Right renal pelvis (tissue), 4 donors: ENCODE measurements around the gene TLE7. TPM values are rescaled to one million over a fixed set of nuclear protein-coding genes. Genes with fewer than 3 reads are reported as not detected.

Experiments
- DNase-seq, 4 donors: peaks; one replicate each; pipeline ENCODE4 v3.0.0-alpha.2; 2013; ENCODE audit warnings: low read depth in 4 of 4, low spot score in 3 of 4, missing footprints in 1 of 4
- polyA plus RNA-seq, 4 donors: library from polyadenylated mRNA; unstranded; fragments of 120-200 nt; gene quantifications; one replicate each; pipeline ENCODE4 v1.2.1, GENCODE V29; 2013; ENCODE audit not compliant: insufficient read length in 4 of 4

Gene TLE7
- polyA plus RNA-seq, 4 donors: 0.04 TPM; not detected in 3

DNA sequence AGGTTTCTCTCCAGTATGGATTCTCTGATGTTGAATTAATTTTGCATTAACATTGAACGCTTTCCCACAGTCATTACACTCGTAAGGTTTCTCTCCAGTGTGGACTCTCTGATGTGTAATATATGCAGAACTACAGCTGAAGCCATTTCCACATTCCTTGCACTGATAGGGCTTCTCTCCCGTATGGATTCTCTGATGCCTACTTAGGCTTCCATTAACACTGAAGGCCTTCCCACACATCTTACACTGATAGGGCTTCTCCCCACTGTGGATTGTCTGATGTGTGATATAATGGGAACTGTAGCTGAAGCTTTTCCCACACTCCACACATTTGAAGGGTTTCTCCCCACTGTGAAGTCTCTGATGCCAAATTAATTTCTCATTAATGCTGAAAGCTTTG, 7.2 kb upstream of the TLE7 start:
- DNase-seq: no peak

DNA sequence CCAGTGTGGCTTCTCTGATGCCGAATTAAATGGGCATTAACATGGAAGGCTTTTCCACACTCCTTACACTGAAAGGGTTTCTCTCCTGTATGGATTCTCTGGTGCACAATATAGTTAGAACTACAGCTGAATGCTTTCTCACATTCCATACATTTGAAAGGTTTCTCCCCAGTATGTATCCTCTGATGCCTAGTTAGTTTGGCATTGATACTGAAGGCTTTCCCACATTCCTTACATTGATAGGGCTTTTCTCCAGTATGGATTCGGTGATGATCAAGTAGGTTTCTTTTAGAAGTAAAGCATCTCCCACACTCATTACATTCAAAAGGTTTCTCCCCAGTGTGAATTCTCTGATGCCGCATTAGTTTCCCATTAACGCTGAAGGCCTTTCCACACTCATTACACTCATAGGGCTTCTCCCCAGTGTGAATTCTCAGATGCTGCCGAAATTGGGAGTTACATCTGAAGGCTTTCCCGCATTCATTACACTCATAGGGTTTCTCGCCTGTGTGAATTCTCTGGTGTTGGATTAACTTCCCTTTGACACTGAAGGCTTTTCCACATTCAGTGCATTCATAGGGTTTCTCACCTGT, 6.5 kb upstream of the TLE7 start:
- no peak for DNase-seq

DNA sequence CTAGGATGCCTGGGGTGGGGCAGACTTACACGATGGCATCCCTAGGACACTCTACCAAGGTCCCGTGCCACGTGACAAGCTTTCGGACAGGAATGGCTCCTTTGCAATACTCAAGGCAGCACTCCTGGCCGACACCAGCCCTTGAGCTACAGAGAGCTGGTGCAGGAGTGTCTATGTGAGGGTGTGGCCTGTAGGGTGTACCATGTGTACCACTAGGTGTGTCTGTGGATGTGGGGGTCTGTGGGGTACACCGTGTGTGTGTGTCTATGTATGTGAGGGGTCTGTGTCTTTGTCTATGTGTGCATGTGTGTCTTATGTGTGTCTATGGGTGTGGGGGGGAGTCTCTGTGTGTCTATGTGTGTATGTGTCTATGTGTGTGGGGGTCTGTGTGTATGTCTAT, 1.9 kb upstream of the TLE7 start:
- no peak for DNase-seq

DNA sequence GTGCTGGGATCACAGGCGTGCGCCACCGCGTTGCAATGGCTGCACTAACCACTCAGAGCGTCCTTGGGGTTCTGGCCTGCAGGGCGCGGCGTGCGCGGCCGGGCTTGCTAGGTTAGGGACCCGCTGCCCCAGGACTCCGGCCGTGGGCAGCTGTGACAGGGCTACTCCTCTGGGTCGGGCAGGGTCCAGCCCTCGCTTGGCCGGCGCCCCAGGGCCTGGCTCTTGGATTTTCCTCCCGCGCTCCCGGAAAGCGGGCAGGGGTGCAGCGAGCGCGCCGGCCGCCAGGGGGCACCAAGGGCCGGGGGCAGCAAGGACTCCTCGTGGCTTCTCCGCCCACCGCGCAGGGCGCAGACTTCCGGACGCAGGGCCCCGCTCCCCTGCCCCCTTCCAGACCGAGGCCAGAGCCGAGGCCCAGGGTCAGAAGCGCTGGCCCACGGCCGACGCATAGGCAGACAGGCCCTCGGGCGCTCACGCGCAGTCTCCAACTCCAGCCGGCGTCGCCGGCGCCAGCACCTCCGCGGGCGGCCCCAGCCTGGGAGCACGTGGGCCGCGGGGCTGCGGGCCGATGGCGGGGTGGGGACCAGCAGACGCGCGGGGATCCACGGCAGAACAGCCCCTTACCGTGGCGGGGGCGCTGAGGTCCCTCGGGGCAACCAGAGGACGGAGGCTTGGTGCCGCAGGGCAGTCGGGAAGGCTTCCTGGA, 355 bp downstream of the TLE7 start:
- no peak for DNase-seq

DNA sequence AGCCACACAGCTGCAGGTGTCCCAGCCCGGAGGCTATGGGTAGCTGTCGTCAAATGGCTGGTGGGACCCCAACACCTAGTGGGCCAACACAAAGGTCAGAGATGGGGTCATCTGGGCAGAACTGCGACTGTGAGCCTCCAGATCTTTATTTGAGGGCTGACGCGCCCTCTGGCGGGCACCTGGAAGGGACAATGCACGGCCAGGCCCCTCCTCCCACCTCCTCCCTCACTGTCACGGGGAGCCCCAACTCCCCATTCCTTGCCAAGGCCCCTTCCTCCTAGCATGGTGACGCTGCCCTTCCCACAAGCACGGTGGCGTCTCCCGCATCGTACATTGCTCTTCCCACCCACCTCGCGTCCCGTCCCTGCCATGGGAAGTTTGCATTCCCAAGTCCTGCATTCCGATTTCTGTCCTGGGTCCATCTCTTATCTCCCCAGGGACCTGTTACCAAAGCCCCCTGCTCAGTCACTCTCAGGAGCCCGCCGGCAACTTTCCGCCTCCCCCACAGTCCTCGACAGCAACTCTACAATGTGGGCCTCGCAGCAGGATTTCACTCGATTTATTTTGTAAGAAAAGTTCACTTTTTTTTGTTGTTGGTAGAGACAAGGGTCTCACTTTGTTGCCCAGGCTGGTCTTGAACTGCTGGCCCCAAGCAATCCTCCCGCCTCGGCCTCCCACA, 1.0 kb downstream of the TLE7 start:
- DNase-seq: no peak

DNA sequence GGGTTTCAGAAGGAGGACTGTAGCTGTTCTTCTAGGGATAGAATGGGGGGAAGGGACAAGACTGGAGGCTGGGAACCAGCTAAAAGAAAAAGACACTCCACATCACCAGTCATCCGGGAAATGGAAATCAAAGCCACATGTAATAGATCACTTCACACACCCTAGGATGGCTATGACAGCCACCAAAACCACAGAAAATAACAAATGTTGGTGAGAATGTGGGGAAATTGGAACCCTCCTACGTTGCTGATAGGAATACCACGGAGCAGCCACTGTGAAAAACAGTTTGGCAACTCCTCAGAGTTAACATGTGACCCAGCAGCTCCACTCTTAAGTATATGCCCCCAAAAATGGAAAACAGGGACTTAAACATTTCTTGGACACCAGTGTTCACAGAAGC, 2.3 kb downstream of the TLE7 start:
- no peak for DNase-seq

DNA sequence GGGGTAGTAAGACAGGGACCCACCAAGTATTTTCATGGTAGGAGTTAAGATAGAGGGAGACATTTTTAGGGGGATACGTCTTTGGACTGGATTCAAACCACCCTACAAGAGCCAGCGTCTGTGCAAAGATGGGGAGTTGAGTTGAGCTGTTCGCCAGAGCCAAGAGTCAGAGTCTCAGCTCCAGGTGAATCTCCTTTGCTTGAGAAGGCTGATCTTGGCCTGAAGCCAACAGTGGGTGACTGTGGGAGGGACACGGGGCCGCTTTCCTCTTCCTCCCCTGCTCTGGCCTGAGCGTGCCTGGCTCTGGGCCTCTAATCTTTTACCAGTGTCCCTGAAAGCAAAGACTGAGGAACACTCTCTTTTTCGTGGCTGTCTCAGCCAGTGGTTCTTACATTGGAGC, 5.4 kb downstream of the TLE7 start:
- DNase-seq: no peak

DNA sequence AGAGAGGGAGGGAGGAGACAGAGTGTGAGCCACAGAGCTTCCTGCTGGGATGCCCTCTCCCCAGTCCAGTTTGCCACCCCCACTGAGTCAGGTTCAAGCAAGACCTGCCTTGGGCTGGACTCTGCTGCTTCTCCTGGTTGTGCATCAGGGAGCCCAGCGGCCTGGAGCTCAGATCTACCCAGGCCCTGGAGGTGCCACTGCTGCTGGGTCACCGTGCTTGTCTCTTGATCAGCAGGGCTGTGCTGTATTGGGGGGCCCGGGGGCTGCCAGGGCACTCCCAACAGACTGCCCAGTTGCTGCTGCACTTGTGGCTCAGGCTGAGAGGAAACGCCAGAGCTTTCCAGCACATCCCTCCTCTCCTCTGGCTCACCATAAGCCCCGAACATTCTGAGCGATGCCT, 8.9 kb downstream of the TLE7 start:
- no peak for DNase-seq

DNA sequence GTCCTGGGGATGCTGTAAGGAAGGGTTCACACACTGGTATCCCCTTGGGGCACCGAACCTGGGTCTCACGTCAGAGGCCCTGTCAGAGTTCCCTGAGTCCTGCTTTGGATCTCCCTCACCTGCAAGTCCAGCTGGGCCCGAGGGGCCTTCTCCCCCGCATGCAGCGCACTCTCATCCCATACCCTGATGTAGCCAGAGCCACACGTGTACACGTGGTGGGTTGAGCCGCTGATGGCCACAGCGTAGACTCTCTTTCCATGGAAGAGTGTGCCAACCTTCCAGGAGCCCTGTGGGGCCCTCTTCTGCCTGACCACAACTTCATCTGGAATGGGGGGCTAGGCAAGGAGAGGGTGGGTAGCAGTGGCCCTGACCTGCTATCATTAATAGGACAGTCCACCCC, 9.9 kb downstream of the TLE7 start:
- no peak for DNase-seq

DNA sequence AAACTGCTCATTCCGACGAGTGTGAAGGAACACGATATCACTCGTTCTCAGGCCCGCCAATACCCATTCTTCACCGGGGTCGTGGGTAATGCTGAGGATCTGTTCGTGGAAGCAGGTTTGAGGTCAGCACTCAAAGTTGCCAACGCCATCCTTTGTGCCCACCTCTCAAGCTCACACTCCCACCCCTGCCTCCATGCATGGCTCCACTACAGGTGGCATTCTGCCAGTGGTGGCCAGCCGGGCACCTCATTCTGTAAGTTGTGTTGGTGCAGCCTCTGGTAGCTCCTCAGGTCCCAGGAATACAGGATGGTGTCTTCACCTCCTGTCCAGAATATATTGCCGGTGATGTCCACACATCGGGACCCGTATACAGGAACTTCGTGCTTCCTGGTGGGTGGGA, 10.7 kb downstream of the TLE7 start:
- no peak for DNase-seq

DNA sequence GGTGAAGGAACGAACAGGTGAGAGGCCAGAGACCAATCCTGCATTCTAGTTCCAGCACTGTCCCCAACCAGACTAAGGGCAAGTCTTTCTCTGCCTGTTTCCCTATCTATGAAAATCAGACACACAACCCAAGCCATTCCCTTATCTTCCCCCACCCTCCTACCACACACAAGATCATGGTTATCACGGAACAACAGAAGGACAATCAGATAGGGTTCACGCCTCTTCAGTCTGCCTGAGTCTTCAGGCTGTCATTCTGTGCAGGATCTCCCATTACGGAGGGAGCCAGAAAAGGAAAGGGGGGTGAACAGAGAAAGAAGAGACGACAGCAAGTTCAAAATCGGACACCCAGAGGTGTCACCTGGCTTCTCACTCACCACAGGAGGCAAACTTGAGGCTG, 11.1 kb downstream of the TLE7 start:
- no peak for DNase-seq

DNA sequence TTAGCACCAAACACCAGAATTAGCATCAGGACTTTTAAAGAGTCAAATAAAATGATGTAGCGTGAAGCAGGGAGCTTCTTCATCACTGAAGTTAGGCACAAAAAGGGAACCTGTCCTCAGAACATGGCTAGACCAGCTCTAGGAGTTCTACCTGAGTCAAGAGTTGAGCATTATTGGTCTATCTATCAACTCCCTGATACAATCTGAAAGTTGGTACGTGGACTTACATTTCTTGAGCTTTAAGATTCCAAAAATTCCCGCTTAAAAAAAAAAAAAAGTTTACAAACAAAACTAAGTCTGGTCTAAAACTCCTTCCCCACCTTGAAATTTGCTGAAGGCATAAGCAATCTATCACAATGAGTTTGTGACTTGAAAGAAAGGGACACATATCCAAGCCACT, 12.3 kb downstream of the TLE7 start:
- no peak for DNase-seq

DNA sequence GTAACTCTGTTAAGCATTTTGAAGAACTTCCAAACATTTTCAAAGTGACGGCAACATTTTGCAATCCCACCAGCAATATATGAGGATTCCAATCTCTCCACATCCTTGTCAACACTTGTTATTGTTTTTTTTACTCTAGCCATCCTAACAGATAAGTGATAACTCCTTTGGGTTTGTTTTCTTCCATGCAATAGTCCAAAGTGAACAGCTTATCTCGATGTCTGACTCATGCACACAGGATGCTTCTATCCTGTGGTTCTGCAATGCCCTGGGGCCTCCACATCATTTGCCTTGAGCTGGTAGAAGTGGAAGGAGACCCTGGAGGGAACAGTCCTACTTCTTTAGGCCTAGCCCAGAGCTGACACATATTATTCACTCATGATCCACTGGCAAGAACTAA, 13.0 kb downstream of the TLE7 start:
- DNase-seq: no peak

DNA sequence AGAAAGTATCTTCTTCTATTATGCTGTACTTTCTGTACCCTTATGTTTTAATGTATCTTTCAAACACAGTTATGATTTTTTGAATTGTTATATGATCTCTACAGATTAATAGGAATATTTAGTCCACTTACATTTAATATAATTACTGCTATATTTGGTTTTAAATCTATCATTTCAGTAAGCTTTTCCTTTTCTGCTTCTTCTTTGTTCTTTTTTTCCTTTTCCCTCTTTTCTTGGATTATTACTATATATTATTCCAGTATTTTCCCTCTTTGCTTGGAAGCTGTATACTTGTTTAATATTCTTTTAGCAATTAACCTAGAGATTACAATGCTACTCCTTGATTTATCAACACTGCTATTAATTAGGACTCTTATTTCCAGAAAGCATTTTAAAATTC, 13.5 kb downstream of the TLE7 start:
- DNase-seq: no peak

DNA sequence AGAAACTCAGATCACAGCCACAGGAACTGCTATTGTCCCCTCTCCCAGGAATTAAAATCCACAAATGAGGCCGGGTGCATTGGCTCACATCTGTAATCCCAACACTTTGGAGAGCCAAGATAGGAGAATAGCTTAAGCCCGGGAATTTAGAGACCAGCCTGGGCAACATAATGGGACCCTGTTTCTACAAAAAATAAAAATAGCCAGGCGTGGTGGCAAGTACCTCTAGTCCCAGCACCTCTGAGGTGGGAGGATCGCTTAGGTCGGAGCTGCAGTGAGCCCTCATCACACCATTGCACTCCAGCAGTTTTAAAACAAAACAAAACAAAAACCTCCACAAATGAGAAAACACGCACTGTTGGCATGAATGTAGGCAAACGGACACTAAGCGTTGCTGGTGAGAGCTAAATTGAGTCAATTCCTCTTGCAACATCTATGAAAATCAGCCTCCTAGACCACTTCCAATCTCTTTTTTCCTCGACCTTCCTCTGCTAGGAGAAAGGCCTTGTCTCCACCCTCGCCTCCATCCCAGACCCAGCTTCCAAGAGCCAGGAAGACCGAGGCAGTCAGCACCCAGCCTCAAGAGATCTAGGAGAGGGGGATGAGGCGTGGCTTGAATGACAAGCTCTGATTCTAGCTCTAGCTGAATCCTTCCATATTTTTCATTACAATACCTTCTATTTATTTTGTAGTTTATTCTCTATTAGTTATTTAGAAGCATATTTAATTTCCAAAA, 14.8 kb downstream of the TLE7 start:
- DNase-seq: no peak

DNA sequence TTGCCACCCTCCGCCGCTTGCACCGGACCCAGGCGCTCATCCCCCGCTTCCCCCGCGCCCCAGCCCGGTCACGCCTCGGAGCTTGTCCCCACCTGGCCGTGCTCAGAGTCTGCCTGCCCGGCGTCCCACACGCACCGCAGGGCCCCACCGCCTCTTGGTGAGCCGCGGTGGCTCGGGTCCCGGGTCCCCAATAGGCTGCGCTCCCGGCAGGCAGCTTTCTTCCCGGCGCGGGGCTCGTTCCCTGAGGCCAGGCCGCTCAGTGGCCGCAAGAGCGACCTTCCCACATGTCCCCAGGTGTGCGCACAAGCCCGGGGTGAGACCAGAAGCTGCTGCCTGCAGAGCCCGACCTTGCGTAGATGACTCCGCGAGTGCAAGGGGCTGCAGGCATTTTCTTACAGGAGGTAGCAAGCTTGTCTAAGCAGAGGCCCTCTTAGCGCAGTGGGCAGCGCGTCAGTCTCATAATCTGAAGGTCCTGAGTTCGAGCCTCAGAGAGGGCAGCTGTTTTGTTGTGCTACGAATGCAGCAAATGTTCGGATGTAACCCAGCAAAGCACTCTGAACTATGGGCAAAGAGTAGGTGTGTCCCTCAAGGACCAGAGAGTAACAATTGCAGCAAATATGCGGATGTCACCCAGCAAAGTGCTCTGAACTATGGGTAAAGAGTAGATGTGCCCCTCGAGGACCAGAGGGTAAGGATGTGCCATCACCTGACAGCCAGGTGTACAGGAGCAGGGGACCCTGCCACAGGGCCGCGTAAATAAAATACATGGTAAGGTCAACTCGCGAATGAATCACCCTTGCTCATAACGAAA, 15.6 kb downstream of the TLE7 start:
- DNase-seq: peak in 3 of 4 donors; percentile 13 to 28 (median 14)

DNA sequence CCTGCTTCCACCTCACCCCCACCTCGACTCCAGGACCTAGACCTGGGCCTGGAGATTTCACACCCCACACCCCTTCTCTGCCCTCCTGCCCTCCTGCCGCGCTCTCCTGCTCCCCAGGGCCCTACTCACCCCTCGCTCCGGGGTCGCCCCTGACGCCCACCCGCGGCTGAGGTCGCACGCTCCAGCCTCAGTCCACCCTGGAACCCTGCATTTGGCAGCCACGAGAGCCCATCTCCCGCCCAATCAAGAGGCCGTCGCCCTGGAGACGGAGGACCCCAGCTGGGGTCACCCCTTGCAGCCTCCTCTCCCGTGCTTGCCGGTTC, 16.1 kb downstream of the TLE7 start:
- DNase-seq: no peak

DNA sequence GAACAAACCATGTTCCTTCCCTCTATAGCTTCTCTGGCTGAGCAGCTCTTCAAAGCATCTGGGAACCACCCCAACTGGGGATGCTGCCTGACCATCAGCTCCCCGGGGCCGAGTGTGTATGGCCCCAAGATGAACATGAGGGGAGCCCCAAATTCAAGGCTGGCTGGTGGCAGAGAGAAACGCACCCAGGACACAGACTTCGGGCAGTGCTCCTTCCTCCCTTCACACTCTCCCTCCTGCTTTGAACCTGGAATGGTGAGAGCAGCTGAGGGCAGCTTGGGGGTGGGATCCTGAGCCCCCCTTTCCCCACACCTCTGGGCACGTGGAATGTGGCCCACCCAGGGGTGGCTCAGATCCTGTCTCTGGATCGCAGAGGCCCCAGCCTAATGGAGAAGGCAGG, 17.2 kb downstream of the TLE7 start:
- DNase-seq: no peak

DNA sequence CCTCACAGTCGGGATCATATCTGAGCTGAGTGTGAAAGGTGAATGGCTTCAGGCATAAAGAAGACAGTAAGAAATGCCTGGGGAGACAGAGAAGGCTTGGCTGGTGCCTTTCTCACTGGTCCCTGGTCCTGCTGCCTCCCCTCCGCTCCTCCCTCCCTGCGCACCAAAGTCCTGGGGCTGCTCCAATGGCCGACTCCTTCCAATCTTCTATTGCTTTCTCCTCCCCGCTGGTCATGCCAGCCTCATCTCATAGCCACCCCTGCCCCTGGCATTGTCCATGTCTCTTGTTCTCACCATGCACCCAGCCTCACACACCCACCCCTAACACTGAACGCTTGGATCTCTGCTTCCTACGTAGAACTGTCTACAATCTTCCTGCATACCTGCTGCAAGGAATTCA, 18.0 kb downstream of the TLE7 start:
- no peak for DNase-seq

DNA sequence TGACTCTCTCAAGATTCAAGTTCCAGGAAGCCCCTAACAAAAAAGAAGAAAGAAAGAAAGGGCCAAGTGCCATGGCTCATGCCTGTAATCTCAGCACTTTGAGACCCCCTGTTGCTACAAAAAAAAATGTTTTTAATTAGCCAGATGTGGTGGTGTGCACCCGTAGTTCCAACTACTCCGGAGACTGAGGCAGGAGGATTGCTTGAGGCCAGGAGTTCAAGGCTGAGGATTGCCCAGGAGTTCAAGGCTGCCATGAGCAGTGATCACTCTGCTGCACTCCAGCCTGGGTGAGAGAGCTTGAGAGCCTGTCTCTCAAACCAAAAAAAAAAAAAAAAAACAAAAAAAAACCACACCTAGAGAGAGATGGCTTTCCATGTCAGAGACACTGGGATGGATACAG, 18.8 kb downstream of the TLE7 start:
- no peak for DNase-seq

DNA sequence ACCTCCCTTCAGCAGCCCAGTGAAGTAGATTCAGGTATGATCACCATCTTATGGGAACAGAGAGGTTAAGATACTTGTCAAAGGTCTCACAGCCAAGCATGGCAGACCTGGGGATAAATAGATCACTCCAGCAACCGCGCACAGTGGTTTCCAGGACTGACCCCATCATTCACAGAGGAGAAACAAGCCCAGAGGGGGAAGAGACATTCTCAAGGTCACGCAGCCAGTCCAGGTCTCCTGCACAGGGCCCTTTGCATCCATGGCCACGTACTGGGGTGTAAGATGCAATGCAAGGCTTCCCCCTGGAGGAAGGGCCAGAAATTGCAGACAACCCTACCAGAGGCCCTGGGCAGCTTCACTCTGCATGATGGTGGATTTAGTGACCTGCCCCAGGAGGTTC, 19.9 kb downstream of the TLE7 start:
- no peak for DNase-seq
